HuH-7.5 (cell line): ENCODE results near the gene NHEJ1.
"Not testable (repeated sequence)": the region's sequence is repeated elsewhere in the genome, so short reads cannot be mapped to it uniquely, and the experiment has no call there.

Experiments used
- DNase-seq: peaks from one replicate; pipeline ENCODE4 v3.0.0; 2011; ENCODE audit warnings: low spot score

Gene NHEJ1, protein sequence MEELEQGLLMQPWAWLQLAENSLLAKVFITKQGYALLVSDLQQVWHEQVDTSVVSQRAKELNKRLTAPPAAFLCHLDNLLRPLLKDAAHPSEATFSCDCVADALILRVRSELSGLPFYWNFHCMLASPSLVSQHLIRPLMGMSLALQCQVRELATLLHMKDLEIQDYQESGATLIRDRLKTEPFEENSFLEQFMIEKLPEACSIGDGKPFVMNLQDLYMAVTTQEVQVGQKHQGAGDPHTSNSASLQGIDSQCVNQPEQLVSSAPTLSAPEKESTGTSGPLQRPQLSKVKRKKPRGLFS

DNA sequence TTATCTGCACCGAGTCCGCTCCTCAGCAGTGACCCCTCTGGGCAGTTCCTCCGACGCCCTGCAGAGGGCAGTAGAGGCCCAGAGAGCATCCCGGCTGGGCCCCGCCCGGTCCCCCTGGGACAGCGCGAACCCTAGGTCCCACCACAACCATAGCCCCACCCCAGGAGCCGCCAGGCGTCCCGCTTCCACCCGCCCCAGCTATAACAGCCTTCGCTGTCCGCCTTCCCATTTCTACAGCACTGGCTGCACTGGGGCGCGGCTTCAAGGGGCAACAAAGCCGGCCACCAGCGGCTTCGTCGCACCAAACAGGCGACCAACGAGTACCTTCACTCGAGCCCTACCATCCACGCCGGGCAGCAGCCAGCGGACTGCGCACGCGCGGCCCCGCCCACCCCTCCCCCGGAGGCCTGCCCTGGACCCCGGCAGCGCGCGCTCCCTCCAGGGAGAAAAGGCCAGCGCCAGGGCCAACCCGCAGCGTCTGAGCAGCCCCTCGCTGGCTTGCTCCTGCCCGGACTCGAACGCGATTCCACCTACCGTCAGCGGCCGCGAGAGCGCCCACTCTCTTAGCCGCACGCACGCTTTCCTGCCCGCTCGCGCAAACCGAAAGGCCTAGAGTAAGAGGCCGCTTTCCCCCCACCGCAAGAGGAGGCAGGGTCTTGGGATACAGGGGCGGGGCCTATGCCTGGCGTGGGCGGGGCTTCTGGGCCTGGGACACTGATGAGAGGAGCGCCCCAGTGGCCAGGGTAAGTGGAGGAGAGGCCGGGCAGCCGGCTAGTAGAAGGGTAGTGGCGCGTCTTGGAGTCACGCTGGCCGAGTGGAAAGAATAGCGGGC is at the start of gene NHEJ1:
TSS of gene NHEJ1 (minus strand) at position 630 of the 832 bp plus-strand sequence. CDS start 2,453 bp downstream, outside the sequence.
- peak; percentile 90 for DNase-seq

GRCh38 chr2:219209236-219210195 is 48.9 kb upstream of the NHEJ1 start:
- DNase-seq, result no peak

- DNase-seq, result no peak
Observed at GRCh38 chr2:219207884-219208740, 47.5 kb upstream of the NHEJ1 start.

DNA sequence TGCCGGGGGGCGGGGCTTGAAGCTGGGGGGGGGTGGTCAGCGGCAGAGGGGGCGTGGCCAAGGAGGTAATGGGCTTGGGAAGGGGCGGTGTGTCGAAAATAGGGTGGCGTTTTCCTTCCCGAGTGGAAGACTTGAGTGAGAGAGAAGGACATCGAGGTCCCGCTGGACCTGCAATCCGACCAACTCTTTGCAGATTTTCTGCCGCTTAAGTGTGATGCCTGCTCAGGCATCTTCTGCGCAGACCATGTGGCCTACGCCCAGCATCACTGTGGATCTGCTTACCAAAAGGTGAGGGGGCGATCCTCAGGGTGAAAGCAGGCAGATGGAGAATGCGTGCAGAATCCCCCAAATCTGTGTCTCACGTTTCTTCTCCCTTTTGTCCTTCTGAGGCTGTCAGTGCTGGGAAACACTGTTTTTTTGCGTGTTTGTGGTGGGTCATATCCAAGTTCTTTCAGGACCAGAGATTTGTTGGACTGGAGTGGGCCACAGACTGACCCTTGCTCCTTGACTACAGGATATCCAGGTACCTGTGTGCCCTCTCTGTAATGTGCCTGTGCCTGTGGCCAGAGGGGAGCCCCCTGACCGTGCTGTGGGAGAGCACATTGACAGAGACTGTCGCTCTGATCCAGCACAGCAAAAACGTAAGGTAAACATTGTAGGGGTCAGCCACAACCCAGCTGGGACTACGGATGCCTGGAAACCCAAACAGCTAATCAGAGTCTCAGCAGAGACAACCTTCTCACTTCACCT is 46.7 kb upstream of the NHEJ1 start:
- no peak for DNase-seq

- DNase-seq, result peak; percentile 93
Observed at GRCh38 chr2:219206328-219207133, 45.9 kb upstream of the NHEJ1 start, which contains the start of gene ZFAND2B. Gene ZFAND2B (plus strand): TSS chr2:219206782. CDS start chr2:219206988, 206 bp downstream.

GRCh38 chr2:219205981-219206327 is 45.3 kb upstream of the NHEJ1 start:
- no peak for DNase-seq

GRCh38 chr2:219205165-219205538 is 44.5 kb upstream of the NHEJ1 start:
- DNase-seq, result no peak

- no peak for DNase-seq
Observed at GRCh38 chr2:219204425-219205164, 44.0 kb upstream of the NHEJ1 start.

DNA sequence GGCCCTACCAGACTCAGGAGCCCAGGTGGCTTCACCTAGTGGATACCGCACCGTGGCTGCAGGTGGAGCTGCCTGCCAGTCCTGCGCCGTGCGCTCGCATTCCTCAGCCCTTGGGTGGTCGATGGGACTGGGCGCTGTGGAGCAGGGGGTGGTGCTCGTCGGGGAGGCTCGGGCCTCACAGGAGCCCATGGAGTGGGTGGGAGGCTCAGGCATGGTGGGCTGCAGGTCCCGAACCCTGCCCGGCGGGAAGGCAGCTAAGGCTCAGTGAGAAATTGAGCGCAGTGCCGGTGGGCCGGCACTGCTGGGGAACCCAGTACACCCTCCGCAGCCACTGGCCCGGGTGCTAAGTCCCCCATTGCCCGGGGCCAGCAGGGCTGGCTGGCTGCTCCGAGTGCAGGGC is 40.7 kb upstream of the NHEJ1 start:
- not testable (repeated sequence) for DNase-seq

- DNase-seq, result not testable (repeated sequence)
Observed at GRCh38 chr2:219200502-219201326, 40.1 kb upstream of the NHEJ1 start.

DNA sequence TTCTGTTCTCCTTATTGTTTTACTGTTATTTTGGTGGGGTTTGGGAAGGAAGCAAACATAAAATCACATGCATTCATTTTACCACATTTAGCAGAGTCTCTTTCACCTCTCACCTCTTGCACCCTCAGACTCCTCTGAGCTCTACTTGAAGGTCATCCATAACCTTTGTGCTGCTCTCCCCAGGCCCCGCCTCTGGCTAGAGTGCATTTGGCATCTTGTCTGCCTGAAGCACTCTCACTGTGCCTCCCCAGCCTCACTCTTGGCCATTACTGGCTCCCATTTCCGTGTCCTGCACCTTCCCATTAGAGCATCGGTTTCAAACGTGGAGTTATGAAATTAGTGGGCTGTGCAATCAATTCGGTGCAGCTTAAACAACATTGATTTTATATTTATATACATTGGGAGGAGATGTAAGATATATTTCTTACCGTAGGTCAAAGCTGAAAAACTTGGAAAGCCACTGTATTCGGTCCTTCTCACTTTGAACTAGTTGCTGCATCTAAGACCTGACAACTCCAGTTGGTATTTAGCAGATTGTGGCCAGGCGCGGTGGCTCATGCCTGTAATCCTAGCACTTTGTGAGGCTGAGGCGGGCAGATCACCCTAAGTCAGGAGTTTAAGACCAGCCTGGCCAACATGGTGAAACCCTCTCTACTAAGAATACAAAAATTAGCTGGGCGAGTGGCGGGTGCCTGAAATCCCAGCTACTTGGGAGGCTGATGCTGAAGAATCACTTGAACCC is 39.0 kb upstream of the NHEJ1 start:
- no peak for DNase-seq

DNA sequence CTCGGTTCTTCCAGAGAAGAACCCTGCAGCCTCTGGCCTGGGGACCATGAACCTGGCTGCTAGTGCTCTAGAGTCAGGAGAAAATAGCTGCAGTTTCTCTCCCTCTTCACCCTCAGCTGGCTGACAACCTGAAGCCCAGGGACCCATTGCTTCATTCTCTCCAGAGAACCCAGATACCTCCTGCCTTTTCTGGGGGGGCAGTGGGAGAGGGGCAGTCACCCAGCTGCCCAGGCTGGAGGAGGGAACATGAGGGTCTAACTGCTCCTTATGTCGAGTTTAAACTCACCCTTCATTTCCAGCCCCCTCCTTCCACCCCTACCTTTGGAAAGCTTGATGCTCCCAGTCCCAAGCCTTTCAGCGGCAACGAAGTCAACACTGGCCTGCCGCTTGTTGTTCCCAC is 38.4 kb upstream of the NHEJ1 start:
- DNase-seq, result no peak

DNA sequence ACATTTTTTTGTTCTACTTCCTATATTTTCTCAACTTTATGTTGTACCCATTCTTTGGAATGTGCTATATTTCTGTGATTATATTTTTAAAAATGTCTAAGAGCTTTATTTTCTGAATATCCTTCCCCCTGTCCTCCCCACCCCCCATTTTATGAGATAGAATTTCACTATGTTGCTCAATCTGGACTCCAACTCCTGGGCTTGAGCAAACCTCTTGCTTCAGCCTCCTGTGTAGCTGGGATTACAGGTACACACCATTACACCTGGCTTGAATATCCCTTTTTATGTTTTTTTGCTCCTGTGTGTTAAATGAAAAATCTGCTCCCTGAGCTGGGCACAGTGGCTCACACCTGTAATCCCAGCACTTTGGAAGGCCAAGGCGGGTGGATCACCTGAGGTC is 36.8 kb upstream of the NHEJ1 start:
- DNase-seq, result no peak

GRCh38 chr2:219186754-219187456 is 26.3 kb upstream of the NHEJ1 start:
- DNase-seq, result no peak

GRCh38 chr2:219184121-219184520 is 23.5 kb upstream of the NHEJ1 start:
- DNase-seq, result no peak

- no peak for DNase-seq
Observed at GRCh38 chr2:219183151-219183772, 22.6 kb upstream of the NHEJ1 start.
